ENCODE data around the gene GRK1. TPM values are rescaled to one million over a fixed set of nuclear protein-coding genes. Genes with fewer than 3 reads are reported as not detected.

The GRK1 gene
- total and polyA plus RNA-seq, 2 of the 8 experiments (the other 6 are each of a cell fraction or from before 2014, with no cell fraction given) = 0.12 TPM; not detected in 1

DNA sequence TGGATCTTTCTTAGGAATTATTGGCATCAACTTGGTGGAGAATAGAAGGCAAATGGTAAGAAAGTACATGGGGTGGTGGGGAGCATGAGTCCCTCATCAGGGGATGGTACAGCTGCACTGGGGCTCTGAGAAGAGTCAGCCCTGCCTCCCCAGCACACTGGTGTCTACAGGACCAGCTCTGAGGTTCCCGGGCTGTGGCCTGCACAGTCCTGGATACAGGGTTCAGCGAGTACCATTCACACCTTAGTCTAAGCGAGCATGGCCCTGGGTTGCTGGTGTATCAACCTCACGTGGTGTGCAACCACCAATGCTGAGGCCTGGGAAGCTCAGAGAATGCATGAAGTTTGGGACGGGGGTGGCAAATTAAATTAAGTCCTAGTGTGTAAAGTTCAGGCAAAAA lies 102.1 kb downstream of the GRK1 start:
- Histone ChIP-seq H3K23me2 (ENCODE audit: low read depth, low read length) (no peaks in the 10 kb centered on the region), H3K9ac (replicated peaks in 1 of 4; ENCODE audit: extremely low read depth in 1 of 4, low read depth in 3 of 4, low read length in 3 of 4) (no peak overlapping the region), H3K36me3 (ENCODE audit: control insufficient read depth in 2 of 4, insufficient read depth in 4 of 4, low read length in 3 of 4) (no peaks in the 10 kb centered on the region), H3K9me3 (ENCODE audit: insufficient read depth in 2 of 2, low read depth in 1 of 2, low read length in 1 of 2) (no peaks in the 10 kb centered on the region), H2BK20ac (ENCODE audit: low read length) (no peak overlapping the region), H4K8ac (ENCODE audit: extremely low read depth, insufficient read depth, low read length) (no peak overlapping the region; the same call in 1 of the 2 replicates), H2AK5ac (ENCODE audit: low read depth, low read length) (no peak overlapping the region), H3K4me2 (ENCODE audit: insufficient read depth in 1 of 2, low read depth in 2 of 2, low read length in 2 of 2) (no peak overlapping the region), H2BK15ac (ENCODE audit: low read length) (no peak overlapping the region), H3K4ac (replicated peaks; ENCODE audit: insufficient read length, low read depth, low read length) (no peak overlapping the region), H3K27me3 (replicated peaks in 1 of 4; ENCODE audit: control insufficient read depth in 3 of 4, extremely low read depth in 1 of 4, insufficient read depth in 3 of 4, low read length in 3 of 4) (no peaks in the 10 kb centered on the region), H4K20me1 (replicated peaks in 1 of 2; ENCODE audit: control insufficient read depth in 1 of 2, insufficient read depth in 2 of 2, low read length in 2 of 2) (no peaks in the 10 kb centered on the region), H3K14ac (ENCODE audit: insufficient read length) (no peak overlapping the region), H4K5ac (ENCODE audit: insufficient read length, low read depth, low read length) (no peak overlapping the region), H2BK12ac (ENCODE audit: low read depth, low read length) (no peak overlapping the region), H2BK5ac (ENCODE audit: low read depth, low read length) (no peak overlapping the region), H3K79me2 (ENCODE audit: control insufficient read depth in 1 of 2, insufficient read depth in 2 of 2, low read length in 2 of 2) (no peaks in the 10 kb centered on the region), H4K91ac (replicated peaks; ENCODE audit: insufficient read length, low read length) (no peak overlapping the region), H2BK120ac (replicated peaks; ENCODE audit: low read depth, low read length) (no peak overlapping the region), H3K23ac (ENCODE audit: insufficient read length) (no peak overlapping the region), H3K4me1 (replicated peaks in 1 of 4; ENCODE audit: control insufficient read depth in 3 of 4, insufficient read depth in 4 of 4, low read length in 3 of 4) (peaks cover 0 to 6% (median 2%) of the 10 kb centered on the region in 4 experiments; a peak in 2 of 7 replicates), H3K27ac (ENCODE audit: low read depth, low read length) (no peak overlapping the region), H3K56ac (replicated peaks; ENCODE audit: insufficient read length, low read depth, low read length) (no peak overlapping the region), H2AFZ (ENCODE audit: low read length) (no peak overlapping the region), H3K79me1 (ENCODE audit: low read depth, low read length) (no peaks in the 10 kb centered on the region), H3K18ac (ENCODE audit: extremely low read depth, low read length) (no peak overlapping the region), H3K4me3 (ENCODE audit: extremely low read depth in 1 of 4, insufficient read depth in 2 of 4, low read depth in 3 of 4, low read length in 4 of 4) (no peak overlapping the region)
- ChIA-PET POLR2A (ENCODE audit: partially characterized antibody) (no interaction called here), CTCF (ENCODE audit: partially characterized antibody) (interaction anchor here (0.5 to 3.0 kb wide), 2 partner anchors 27 to 166 kb away, joined by 4 to 7 read pairs; no protein-coding TSS in a partner anchor)
- TF ChIP-seq HDAC2 (IDR thresholded peaks at IDR 0.05; ENCODE audit: borderline replicate concordance in 1 of 2, low read depth in 2 of 2, low read length in 2 of 2) (no peak), KDM4A (IDR thresholded peaks at IDR 0.05; ENCODE audit: low read depth, low read length, severe bottlenecking) (no peak), SIX5 (IDR thresholded peaks at IDR 0.05; ENCODE audit: low read depth, low read length) (no peak), TEAD4 (IDR thresholded peaks at IDR 0.05; ENCODE audit: low read depth, low read length) (no peak), GTF2F1 (IDR thresholded peaks at IDR 0.05; ENCODE audit: borderline replicate concordance, low read depth, low read length) (no peak)
- FAIRE-seq (no peak), DNase-seq (ENCODE audit: low read depth in 1 of 2, low spot score in 2 of 2) (no peak)
- 73% methylated on average over 5 of the region's 5 CpGs; no CpG with 5 or more reads in 1 of the 2 experiments for WGBS, 2 experiments (ENCODE audit: extremely low coverage in 1 of 2, insufficient coverage in 1 of 2, insufficient read length in 1 of 2, insufficient replicate concordance in 2 of 2, low coverage in 1 of 2, low lambda C conversion rate in 2 of 2, missing lambda C conversion rate in 1 of 2)
